Fibroblast of the aortic adventitia (primary cell): ENCODE results near the gene AKAP13. TPM values are rescaled to one million over a fixed set of nuclear protein-coding genes. Genes with fewer than 3 reads are reported as not detected.

Experiments used
- DNase-seq: peaks from one replicate; pipeline ENCODE4 v3.0.0-alpha.2; 2010; ENCODE audit warnings: low read depth
- H3K4me3 ChIP-seq: 2 replicates; pipeline ENCODE4 v1.5.1; 2011; ENCODE audit warnings: low read depth, mild to moderate bottlenecking, control low read depth, low read length, moderate library complexity
- CTCF ChIP-seq: IDR thresholded peaks from 2 replicates; pipeline ENCODE4 v1.5.1; 2011; ENCODE audit warnings: mild to moderate bottlenecking, low read length, control low read depth, inconsistent platforms; ENCODE audit not compliant: insufficient read depth
- total RNA-seq: library from RNA; depleted of rRNA; stranded (reverse); fragments of >200 nt; gene quantifications from 2 replicates; pipeline ENCODE4 v1.2.3, GENCODE V29; 2012; ENCODE audit warnings: low replicate concordance

Gene AKAP13
- total RNA-seq, 1 donor, result 89.9 TPM

GRCh38 chr15:85692321-85692720 is 311.9 kb downstream of the AKAP13 start:
- no peak for DNase-seq
- H3K4me3 ChIP-seq, result no peak overlapping the region
- no peak for TF ChIP-seq CTCF

GRCh38 chr15:85692873-85693272 is 312.5 kb downstream of the AKAP13 start:
- DNase-seq, result no peak
- TF ChIP-seq CTCF, result no peak
- no peak overlapping the region for H3K4me3 ChIP-seq

- H3K4me3 ChIP-seq, result no peak overlapping the region
- TF ChIP-seq CTCF, result no peak
- no peak for DNase-seq
Measured at GRCh38 chr15:85693277-85693676, 312.9 kb downstream of the AKAP13 start.

GRCh38 chr15:85694091-85694490 is 313.7 kb downstream of the AKAP13 start:
- H3K4me3 ChIP-seq, result no peak overlapping the region
- no peak for TF ChIP-seq CTCF
- no peak for DNase-seq

GRCh38 chr15:85700767-85701166 is 320.4 kb downstream of the AKAP13 start:
- no peak for TF ChIP-seq CTCF
- H3K4me3 ChIP-seq, result no peak overlapping the region
- no peak for DNase-seq

- TF ChIP-seq CTCF, result no peak
- H3K4me3 ChIP-seq, result no peak overlapping the region
- peak; percentile 54 for DNase-seq
Measured at GRCh38 chr15:85702321-85703101, 322.1 kb downstream of the AKAP13 start.

- TF ChIP-seq CTCF, result no peak
- H3K4me3 ChIP-seq, result no peak overlapping the region
- DNase-seq, result peak; percentile 38
Measured at GRCh38 chr15:85704066-85704465, 323.7 kb downstream of the AKAP13 start.
